GM18867 (cell line): ENCODE measurements around the gene HOXC10.

Source experiments
- ATAC-seq: cut with Tn5 transposase; IDR thresholded peaks from one replicate; pipeline ENCODE4 v1.9.1; 2021; ENCODE audit warnings: mild to moderate bottlenecking, moderate library complexity; ENCODE audit not compliant: unreplicated experiment

Gene HOXC10

DNA sequence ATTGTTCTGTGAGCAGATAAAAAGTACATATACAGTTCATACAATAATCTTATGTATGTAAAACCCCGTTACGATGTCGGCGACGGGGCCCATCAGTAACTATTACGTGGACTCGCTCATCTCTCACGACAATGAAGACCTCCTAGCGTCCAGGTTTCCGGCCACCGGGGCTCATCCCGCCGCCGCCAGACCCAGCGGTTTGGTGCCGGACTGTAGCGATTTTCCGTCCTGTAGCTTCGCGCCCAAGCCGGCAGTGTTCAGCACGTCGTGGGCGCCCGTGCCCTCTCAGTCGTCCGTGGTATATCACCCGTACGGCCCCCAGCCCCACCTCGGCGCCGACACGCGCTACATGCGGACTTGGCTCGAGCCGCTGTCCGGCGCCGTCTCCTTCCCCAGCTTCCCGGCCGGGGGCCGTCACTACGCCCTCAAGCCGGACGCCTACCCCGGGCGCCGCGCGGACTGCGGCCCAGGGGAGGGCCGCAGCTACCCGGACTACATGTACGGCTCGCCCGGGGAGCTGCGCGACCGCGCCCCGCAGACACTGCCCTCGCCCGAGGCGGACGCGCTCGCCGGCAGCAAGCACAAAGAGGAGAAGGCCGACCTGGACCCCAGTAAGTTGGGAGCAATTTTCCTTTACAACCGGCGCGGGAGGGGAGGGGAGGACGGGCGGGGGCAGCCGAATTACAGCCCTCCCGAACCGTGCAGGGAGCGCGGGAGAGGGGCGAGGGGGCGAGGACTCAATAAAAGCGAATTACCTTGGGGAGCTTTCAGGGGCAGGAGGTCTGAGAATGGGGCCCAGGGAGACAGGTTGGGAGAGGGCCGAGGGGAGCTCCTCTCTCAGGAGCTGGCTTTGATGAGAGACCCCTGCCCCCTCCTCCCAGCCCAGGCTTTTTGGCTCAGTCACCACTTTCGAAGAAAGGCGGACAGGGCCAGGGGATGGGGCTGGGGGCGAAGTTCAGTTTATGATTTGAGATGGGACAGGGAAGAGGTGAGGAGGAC is 15.5 kb downstream of the HOXC10 start, which contains the start of gene HOXC9:
Gene HOXC9, plus strand, starts transcription at position 46 of the 999 bp plus-strand sequence. Its CDS starts 28 bp downstream, at position 74.
- ATAC-seq: no peak

DNA sequence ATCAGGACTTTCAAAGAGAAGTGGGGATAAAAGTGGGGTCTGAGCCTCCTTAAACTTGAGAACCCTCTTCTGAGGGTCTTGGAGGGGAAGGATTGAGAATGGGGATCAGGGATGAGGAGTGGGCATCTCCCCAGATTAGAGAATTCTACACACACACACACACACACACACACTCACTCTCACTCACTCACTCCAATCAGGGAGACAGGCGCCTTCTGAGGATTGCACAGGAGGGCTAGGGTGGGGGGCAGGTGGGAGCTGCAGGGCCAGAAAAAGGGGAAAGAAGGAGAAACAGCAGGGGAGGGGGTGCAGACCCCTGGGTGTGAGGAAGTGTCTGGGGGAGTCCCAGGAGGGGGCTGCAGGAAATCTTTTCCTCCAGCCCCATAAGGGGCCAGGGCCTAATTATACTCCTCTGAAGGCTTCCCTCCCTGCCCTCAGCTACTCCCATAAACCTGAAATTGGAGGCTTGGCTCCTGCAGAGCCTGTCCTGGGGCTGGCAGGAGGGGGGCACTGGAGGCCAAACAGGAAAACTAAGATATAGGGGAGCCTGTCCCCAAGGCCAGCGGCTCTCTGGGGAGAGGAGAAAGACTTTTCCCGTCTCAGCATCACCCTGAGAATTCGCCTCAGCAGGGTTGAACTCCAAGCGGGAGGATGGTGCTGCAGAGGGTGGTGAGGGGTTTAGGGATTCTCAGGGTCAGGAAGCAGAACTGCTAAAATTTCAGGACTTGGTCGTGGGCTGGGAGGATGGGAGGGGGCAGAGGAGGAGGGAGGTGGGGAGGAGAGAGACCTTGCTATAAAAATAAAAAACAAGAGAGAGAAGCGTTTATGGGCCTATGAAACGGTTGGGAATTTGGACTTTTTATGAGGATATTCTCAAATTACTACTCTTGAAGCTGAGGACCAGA is 16.6 kb downstream of the HOXC10 start:
- ATAC-seq: no peak

DNA sequence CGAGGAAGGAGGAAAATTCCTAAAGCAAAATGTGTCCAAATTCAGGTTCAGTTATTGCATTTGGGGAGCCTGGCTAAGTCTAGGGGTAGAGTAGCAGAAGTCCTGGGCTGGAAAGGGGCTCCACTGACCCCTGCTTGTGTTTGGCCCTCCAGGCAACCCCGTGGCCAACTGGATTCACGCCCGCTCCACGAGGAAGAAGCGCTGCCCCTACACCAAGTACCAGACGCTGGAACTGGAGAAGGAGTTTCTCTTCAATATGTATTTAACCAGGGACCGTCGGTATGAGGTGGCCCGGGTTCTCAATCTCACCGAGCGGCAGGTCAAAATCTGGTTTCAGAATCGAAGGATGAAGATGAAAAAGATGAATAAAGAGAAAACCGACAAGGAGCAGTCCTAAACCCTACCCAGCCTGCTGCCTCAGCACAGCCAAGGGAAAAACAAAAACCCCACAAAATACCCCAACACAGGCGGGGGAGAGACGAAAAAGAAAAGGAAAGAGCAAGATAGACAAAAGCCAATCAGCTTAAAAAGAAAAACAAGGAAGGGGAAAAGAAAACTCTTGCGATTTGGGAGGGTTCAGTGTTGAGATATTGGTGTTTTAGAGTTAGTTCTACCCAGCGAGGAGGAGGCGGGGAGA is 17.4 kb downstream of the HOXC10 start:
- no peak for ATAC-seq

DNA sequence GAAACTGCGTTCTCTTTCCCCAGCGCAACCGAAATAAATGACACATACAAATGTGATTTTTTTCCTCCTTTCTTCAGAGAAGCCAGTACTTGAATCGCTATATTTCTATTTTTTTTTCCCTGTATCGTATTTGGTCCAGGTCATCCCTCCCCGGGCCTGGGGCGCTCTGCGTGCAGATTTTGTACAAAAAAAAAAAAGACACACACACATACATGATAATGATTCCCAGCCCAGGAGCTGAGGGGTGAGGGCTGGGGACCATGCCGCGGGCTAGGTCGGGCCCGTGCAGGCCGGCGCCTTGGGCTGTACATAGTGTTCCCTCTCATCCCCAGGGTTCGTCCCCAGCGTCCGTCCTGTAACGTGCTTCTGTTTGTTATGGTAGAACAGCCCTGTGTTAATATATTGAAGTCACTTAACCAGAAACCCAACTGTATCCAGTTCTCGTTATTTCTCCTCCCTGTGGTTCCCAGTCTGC is 18.0 kb downstream of the HOXC10 start:
- no peak for ATAC-seq

DNA sequence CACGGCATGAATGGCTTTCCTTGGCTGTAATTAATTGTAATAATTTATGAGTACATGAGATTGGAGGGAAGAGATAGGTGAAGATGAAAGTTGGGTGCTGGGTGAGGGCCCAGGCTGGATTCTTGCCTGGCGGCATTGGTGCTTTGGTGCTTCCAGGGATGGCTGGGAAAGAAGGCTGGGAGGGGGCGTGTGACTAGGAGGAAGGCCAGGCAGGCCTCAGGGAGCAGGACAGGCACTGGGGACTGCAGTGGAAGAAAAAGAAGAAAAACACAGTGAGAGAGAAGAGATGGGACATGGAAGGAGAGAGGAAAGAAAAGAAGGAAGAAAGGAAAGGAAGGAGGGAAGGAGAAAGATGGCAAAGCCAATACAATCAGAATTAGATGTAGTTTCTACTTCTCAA is 18.7 kb downstream of the HOXC10 start:
- no peak for ATAC-seq

DNA sequence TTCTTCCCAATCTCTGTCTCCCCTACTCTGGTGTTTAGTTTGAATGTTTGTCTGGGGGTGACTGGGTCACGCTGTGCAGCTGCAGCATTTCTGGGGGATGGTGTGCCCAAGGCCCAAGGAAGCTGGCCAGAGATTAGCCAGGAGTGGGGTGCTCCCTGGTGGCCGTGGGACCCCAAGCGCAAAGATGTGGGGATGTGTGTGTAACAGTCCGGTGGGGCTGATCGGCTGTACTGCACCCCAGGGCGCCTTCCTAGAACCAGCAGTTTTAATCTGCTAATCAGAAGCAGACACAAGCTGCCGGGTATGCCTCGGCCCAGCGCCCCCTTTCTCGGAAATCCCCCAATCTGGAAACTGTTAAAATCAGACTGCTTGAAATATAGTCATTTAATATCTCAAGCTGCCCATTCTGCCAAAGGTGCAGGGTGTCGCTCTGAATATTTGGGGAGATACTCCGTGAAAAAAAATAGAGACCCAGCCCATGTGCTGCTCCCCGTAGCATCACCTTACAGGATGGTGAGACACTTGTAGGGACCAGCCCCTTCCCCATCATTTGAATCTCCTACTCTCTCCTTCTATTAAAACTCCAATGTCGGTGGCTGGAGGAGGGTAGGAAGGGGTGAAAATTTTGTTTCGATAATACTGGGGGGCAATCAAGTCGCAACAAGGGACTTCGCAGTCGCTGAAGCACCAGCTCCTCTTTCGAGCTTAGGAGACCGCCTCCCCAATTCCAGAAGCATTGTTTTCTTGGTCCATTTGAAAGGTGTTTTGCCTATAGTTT is 19.3 kb downstream of the HOXC10 start:
- ATAC-seq: no peak

DNA sequence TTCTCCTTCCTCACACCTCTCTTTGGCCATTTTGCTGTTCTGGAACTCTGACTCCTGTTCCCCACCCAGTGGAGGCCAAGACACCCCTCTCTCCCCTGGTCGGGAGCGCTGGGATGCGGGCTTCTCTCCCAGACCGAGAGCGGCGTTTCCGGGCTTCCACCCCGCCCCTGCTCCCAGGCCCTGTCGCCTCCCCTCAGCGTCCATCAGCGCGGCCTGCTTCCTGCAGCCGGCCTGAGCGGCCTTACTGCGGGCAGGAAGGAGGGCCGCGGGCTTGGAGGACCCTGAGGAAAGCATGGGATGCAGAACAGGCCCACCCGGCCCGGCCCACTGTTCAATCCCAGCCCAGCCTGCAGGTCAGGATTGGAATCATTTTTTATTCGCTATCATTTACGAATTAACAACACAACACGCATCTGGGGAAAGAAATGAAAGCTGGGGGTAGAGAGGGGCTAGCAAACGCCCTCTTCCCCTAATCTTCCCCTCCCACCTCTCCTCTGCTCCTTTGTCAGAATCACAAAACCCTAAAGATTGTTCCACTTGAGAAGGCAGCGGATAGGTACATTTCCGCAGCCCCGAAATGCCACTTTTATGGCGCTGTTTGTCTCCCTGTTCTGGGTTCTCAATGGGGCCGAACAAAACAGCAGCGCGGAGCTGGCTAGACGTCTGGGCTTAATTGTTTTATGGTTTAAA is 20.0 kb downstream of the HOXC10 start:
- no peak for ATAC-seq

DNA sequence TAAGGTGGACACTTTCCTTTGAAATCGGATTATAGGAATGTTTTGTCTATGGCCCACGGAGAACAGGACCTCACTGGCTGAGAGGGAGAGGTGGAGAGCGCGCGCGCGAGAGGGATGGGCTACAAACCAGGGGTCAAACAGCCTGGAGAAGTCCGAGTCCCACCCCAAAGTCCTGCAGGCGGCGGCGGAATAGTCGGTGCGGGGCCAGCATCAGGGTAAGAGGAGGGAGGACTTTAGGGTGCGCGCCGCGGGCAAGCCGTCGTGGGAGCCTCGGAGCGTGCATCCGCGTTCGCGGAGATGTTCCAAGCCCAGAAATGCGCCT is 20.5 kb downstream of the HOXC10 start:
- no peak for ATAC-seq

DNA sequence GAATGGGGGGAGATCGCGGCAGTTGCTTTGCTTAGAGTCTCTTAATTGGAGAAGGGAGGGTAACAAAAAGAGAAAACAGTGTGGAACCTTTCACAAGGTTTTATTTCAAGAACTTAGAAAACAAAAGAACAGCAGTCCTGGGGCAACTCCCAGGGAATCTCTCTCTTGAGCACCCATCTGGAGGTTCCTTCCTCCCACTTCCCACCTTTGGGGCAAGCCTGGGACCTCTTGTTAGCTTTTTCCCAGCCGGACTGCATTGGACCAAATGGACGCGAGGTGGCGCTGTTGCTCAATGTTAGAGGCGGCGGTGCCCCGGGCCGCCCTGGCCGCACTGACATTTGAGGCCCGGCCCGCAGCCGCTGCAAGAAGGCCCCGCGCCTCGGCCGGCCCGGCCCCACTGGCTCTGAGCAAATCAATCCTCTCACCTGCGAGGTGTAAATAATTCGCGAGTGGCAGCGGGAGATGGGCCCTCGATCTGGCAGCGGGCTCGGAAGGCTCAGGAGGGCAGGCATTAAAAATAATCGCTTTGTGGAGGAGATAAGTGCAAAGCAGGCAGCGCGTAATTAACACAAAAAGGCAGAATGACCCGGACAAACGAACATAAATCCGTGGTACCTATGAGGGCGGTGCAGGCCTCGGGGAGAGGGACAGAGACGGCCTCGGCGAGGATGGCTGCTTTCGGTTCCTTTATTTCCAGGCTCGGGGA is 21.1 kb downstream of the HOXC10 start:
- peak; percentile 68 for ATAC-seq

DNA sequence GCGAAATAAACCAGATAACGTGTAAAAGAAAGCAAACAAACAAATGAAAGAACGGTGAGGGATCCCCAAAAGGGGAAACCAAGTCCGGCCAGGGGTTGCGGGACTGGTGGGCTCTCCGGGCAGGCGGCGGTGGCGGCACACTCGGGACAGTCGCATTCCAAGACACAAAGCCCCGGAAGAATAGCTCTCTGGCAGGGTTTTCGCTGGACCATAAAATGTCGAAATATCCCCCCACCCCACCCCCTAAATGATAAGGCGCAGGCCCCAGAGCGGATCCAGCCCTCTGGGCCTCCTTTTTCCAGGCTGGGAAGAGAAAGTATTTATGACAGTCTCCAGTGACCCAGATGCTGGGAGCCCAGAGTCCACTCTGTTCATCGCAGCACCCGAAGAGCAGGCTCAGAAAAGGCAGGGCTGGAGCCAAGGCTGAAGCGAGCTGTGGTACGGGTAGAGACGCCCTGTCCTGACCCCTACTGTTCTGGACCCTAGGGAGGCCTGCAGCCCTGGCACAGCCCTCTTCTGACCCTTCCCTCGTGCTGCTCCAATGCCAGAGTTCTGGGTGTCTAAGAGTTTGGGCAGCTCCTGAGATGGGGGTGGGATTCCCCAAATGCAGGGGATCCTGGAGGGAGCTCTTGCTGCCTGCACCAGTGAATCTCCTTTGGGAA is 21.7 kb downstream of the HOXC10 start:
- ATAC-seq: no peak

DNA sequence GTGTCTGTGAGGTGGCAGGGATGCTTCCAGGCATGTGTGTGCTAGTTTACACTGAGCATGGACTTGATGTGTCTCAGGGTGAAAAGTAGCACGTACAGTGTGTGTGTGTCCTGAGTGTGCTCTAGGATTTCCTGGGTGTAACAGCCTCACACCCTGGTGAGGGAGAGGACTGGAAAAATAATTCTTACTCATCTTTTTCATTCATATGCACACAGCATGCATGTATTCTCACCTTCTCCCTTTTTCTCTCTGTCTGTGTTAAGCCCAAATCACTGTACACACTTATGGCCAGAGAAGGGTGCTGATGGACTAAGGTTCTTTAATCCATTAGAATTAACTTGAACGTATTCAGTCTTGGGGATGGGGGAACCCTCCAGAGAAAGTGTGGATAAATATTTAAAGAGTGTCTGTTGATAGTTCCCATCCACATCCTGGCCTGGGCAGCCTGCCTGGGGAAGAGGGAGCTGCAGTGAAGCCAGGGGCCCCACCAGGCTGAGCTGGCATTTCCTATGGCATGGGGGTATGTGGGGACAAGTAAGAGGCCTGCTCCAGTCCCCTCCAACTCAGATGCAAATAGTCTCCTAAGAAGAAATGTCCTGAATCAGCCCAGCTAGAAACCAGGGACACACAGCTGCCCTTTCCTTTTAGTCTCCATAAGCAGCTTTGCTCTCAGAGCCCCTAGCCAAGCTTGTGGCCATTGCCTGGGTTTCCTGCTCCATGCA is 22.8 kb downstream of the HOXC10 start:
- ATAC-seq: no peak

DNA sequence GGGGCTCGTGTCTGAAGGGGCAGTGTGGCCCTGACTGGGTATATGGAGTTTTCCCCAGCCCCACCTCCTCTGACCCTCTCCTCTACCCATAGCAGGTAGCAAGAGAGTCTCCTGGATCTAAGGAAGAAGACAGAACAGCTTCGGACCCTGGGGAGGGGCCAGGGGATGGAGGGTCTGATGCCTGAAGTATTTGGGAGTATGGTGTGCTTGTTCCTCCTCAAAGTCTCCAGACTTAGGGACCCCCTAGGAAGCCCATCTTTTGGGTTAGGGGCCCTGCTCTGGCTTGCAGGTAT is 23.3 kb downstream of the HOXC10 start:
- no peak for ATAC-seq

DNA sequence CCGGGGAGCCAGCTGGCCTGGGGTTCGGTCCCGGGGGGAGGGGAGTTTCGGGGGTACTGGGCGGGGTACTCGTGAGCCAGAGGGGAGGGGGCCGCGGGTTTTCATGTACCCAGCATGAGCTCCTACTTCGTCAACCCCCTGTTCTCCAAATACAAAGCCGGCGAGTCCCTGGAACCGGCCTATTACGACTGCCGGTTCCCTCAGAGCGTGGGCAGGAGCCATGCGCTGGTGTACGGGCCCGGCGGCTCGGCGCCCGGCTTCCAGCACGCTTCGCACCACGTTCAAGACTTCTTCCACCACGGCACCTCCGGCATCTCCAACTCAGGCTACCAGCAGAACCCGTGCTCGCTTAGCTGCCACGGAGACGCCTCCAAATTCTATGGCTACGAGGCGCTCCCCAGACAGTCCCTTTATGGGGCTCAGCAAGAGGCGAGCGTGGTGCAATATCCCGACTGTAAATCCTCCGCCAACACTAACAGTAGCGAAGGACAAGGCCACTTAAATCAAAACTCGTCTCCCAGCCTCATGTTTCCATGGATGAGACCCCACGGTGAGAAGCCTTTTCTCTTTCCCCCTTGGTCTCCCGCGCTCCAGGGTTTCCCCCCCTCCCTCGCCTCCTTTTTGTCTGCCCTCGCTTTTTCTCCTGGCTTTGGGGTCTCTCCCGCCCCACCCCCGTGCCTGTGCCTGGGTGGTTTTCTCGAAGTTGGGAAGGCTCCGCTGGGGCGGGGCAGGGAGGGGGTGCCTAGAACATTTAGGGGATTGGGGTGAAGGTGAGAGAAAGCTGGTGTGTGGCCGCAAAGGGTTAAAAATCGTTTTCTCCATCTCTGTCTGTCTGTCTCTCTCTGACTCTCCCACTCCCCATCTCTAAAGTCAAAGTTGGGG is 24.5 kb downstream of the HOXC10 start:
- ATAC-seq: no peak

DNA sequence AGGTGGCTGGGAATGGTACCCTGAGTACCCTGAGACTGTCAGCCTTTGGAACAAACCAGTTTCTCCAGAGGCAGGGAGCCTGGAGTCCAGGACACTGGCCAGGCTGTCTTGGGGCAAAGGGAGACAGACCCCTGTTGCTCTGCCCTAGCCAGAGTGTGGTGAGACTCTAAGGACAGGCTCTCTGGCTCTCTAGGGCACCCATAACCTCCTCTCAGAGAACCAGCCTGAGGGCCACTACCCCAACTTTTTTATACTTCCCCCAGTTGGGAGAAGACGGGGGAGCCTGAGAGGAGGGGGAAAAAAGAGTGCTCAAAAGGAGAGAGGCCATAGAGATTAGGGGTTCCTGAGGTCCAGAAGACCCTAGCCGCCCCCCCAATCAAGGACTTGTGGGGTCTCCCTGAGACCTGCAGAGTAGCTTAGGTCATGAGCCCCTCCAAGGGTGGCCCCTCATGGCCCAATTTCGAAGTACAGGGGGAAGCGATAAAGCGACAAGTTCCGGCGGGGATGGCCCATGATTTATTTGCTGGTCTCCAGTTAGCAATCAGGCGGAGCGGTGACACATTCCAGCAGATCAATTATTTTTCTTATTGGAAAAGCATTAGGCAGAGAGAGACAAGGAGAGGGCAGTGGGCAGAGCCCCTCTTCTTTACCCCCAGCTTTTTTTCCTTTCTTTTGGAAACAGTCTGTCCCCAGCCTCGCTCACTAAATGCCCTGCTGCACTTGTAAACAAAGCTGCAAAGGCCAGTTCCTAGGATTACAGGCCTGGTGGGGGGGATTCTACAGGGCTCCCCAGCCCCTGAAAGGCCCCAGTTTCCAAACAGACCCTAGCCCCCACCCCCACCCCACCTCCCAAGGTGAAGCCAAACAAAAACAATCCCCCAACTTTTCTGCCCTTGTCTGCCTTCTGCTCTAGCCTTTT is 25.4 kb downstream of the HOXC10 start:
- no peak for ATAC-seq

DNA sequence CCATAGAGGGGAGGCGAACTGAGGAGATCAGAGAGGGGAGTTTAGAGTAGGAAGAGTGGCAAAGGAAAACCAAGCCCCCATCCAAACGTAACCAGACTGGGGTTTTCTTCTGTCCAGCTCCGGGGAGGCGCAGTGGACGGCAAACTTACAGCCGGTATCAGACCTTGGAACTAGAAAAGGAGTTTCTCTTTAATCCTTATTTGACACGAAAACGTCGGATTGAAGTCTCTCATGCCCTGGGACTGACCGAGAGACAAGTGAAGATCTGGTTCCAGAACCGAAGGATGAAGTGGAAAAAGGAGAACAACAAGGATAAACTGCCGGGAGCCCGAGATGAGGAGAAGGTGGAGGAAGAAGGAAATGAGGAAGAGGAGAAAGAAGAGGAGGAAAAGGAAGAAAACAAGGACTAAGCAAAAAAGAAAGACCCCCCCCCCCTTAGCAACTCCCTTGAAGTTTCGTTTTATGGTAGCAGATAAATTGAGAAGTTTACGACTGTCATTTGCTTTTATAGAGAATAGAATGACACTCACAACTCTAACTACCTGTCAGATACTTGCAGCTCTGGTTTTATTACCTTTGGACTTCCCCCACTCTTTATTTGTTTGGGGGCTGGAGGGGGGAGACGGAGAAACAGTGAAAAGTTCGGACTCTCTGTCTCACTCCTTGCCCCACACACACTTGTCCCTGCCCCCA is 26.2 kb downstream of the HOXC10 start:
- ATAC-seq: no peak
